Cardiac fibroblast (primary cell): Measurements from ENCODE around the gene CFAP100.

Experiments used
- DNase-seq, 2 donors: peaks; one replicate each; pipeline versions ENCODE4 v3.0.0 to v3.0.0-alpha.2; 2010; ENCODE audit warnings: low read depth in 2 of 2
- H3K4me3 ChIP-seq, 2 donors: replicated peaks in 1 of 2; 1 replicate in 1 of 2; 2 replicates in 1 of 2; pipeline ENCODE4 v1.5.1; 2011; ENCODE audit warnings: low read depth in 2 of 2, low read length in 2 of 2, mild to moderate bottlenecking in 2 of 2, moderate library complexity in 1 of 2
- CTCF ChIP-seq: IDR thresholded peaks from one replicate; pipeline ENCODE4 v1.5.1; 2011; ENCODE audit warnings: low read depth, mild to moderate bottlenecking, low read length, inconsistent platforms

Gene CFAP100

GRCh38 chr3:126401611-126402160 is 7.0 kb downstream of the CFAP100 start:
- H3K4me3 ChIP-seq = no peak overlapping the region
- no peak for TF ChIP-seq CTCF
- no peak for DNase-seq

- no peak for TF ChIP-seq CTCF
- no peak for DNase-seq
- no peak overlapping the region for H3K4me3 ChIP-seq
Observed at GRCh38 chr3:126402178-126402577, 7.5 kb downstream of the CFAP100 start.

- no peak overlapping the region for H3K4me3 ChIP-seq
- no peak for TF ChIP-seq CTCF
- DNase-seq = no peak
Observed at GRCh38 chr3:126402666-126403302, 8.1 kb downstream of the CFAP100 start.

- no peak for DNase-seq
- no peak overlapping the region for H3K4me3 ChIP-seq
- TF ChIP-seq CTCF = no peak
Observed at GRCh38 chr3:126406389-126407296, 11.9 kb downstream of the CFAP100 start.

- no peak for TF ChIP-seq CTCF
- no peak for DNase-seq
- no peak overlapping the region for H3K4me3 ChIP-seq
Observed at GRCh38 chr3:126407412-126408044, 12.8 kb downstream of the CFAP100 start.

- H3K4me3 ChIP-seq = no peak overlapping the region
- no peak for DNase-seq
Observed at GRCh38 chr3:126408099-126408498, 13.4 kb downstream of the CFAP100 start.

More at GRCh38 chr3:126408099-126408498, 13.4 kb downstream of the CFAP100 start:
- no peak for TF ChIP-seq CTCF
